ENCODE measurements around the gene SGK2.

SGK2 gene

DNA sequence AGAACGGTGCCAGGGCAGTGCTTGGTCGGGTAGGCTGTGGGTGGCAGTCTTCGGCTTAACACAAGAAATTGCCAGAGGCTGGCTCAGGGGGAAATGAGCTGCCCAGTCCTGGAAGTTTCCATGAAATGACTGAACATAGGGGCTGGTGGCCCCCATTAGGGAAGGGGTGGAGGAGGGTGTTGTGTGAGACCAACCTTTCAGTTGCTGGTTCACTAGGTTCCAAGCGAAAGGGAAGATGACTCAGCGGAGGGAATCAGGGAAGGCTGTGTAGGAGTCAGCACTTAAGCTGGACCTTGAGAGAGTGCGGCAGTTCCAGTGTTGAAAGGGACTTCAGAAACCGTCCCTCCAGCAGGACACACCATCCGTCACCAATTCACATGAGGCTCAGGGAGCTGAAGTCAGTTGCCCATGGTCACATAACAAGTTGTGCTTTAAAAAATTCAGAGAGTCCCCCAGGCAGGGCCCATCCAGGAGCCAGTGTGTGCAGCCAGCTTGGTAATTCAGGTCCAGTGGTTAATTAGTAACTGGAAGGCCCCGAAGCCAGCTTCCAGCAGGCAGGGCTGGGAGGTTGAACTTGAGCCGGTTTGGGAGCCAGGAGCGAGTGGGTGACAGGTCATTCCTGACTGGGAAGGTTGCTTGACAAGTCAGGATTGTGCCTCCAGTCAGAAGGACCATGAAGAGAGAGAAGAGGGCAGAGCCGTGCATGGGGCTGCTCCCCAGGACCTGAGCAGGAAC, at the start of gene SGK2:
Gene SGK2 (plus strand): TSS at position 616 of the 735 bp plus-strand sequence. CDS start 7,469 bp downstream, outside the sequence.
- no peak for DNase-seq (ENCODE audit: low read depth)

DNA sequence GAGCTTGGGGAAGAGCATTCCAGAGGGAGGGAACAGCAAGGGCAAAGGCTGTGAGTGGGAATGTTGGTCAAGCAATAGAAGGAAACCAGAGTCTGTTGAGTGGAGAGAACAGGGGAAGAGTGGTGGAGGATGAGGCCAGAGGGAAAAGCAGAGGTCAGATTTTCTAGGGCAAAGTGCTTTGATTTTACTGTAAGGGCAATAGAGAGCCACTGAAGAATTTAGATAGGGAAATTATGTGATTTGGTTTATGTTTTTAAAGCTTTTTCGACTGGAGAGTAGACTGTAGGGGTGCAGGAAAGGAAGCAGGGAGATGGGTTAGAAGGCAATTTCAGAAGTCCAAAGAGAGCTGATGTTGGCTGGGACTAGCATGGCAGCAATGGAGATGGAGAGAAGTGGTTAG, 46.9 kb upstream of the SGK2 start:
- DNase-seq (ENCODE audit: low read depth): no peak

DNA sequence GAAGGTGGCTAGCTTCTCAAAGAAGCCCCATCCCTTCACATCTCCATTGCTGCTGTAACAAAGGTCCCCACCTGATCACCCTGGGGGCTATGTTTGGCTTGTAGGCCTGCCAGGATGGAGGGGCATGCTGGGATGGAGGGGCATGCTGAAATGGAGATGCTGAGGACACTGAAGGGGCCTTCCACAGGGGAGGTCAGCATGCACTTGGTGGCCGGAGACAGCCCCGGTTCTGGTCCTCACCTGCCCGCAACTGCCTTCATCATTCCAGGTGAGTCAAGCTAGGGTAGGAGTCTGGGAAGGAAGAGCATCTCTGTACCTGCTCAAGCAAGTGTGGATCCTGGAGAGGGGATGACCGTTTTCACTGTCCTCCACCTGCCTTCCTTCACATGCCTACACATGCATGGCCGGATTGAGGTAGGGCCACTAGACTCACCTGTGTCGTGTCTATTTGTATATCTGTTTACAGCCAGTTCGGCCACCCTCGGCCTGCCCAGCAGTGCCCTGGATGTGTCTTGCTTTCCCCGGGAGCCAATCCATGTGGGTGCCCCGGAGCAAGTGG, 45.4 kb upstream of the SGK2 start:
- no peak for DNase-seq (ENCODE audit: low read depth)

DNA sequence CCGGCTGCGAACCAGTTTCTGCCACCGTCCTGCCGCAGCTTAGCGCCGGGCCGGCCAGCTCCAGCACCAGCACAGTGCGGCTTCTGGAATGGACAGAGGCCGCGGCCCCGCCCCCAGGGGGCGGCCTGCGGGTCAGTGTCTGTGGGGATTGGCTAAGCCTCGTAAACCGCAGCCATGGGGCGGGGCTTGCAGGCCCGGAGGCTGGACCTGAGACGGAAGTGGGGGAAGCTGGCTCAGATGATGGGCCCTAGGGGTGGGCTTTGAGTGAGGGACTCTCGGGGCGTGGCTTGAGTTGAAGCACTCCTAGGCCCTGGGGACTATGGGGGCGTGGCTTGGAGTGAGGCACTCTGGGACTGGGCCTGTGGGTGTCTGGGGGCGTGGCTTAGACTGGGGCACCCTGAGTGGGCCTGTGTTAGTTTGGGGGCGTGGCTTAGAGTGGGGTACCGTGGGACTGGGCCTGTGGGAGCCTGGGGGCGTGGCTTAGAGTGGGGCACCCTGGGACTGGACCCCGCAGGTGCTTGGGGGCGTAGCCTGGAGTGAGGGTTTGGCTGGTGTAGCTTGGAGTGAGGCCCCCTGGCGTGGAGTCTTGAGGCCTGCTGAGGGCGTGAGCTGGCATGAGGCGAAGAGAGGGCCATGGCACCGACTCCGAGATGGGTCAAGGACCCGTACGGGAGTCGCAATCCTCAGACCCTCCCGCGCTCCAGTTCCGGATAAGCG, 44.7 kb upstream of the SGK2 start:
- peak; percentile 46 for DNase-seq (ENCODE audit: low read depth)

DNA sequence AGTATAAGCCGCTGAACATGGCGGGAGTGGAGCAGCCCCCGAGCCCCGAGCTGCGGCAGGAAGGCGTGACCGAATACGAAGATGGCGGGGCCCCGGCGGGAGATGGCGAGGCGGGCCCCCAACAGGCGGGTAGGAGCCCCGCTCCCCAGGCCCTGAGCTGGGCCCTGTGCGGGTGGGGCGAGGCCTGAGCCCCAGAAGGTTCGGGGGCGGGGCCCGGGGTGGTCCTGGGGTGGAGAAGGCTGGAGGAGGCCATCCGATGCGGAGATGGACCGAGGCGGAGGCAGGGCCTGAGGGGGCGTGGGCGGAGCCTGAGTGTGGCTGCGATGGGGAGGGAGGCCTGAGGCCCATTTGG, 44.2 kb upstream of the SGK2 start:
- no peak for DNase-seq (ENCODE audit: low read depth)

DNA sequence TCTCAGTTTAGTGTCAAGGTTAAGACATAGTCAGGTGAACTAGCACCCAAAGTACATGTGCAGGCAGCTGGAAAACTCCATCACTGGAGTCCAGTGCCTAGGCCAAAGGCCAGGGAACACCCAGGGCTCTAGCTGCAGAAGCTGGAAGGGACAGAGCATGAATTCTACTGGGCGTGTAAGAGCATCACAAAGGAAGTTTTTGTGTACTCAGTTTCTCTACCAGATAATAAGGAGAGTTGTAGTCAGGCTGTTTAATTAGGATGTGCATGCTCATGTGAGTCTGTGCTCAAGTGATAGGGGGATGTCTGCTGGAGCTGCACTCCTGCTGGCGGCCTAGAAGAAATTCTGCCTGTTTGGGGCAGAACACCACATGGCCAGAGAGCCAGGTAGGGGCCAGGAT, 43.2 kb upstream of the SGK2 start:
- DNase-seq (ENCODE audit: low read depth): no peak

DNA sequence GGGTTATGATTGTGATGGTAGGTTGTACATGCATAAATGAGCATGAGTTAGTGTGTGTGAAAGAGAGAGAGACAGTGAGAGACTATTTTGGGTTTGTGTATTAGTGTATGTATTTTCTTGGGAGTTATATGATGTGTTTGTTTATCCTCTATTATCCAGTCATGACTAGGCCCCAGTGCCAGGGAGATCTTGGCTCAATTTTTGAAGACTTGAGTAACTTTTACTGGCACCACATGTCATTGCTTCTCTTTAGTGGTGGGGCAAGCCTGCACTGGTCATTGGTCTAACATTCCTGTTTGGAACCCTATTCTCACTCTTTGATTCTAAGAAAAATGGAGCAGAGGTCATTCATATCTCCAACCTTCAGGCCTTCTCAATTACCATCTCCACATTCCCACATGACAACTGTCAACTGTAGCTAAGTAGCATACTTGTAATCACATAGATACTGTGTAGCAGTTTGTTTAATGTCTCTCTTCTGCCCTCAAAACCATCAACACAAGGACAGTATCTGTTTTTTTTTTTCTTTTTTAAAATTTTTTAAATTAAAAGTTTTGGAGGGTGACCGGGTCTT, 42.5 kb upstream of the SGK2 start:
- DNase-seq (ENCODE audit: low read depth): no peak

DNA sequence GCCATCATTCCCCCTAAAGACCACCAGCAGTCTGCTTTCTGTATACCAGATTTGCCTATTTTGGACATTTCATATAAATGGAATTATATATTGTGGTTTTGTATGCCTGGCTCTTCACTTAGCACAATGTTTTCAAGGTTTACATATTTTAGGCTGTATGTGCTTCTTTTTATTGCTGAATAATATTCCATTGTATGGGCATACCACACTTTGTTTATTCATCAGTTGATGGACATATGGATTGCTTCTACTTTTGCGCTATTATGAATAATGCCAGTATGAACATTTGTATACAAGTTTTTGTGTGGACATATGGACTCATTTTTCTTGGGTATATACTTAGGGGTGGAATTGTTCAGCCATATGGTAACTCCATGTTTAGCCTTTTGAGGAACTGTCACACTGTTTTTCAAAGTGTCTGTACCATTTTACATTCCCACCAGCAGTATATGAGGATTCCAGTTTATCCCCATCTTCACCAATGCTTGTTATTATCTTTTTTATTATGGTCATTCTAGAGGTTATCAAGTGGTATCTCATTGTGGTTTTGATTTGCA, 38.7 kb upstream of the SGK2 start:
- DNase-seq (ENCODE audit: low read depth): no peak

DNA sequence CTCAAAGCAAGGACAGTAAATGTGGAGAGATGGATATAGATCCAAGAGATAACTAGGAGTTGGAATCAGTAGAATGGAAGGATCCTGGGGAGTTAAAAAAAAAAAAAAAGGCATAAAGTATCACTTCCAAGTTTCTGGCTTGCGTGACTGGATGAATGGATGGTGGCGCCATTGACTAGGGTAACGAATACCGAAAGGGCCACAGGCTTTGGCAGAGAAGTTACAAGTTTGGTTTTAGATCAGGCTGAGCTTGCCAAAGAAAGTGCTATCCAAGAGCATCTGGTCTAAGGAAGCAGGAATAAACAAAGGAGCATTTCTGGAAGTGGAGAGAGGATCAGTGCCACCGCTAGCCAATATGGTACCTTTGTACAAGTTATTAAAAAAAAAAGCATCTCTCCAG, 33.8 kb upstream of the SGK2 start:
- DNase-seq (ENCODE audit: low read depth): no peak

DNA sequence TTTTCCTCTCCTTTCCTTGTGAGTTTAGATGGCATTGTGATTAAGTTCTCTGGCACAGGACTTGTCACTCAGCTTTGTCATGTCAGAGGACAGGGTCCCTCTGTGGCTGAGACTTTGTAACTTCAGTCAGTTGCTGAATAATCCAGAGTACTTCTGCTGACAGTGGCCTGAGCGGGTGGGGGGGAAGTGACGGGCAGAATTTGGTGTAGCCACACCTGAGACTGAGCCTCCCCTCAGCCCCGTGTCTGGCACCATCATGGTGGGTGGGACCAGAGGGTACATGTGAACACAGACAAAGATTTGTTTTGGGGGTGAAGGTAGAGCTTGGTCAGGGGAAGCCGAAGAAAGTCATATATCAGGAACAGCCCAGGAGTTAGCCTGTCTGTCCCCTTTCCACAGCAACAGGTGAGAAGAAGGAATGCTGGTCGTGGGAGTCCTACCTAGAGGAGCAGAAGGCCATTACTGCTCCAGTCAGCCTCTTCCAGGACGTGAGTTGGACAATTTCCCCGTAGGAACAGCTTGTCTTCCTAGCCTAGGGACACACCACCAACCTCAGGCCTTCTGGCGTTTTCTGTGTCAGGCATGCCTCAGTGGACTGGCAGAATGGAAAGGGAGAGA, 30.5 kb upstream of the SGK2 start:
- no peak for DNase-seq (ENCODE audit: low read depth)

DNA sequence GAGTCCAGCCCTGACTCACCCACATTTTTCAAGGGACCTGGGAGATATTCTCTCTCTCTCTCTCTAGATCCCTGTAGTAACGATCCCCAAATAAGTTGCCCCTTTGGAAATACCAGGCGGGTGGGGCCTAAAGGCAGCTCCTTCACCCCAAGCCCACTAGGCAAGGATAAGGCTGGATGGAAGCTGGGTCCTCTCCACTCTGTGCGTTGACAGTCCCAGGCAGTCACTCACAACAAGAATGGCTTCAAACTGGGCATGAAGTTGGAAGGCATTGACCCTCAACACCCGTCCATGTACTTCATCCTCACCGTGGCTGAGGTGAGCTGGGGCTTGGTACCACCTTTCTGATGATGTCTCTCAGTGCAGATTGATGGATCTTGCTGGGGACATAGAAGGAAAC, 29.8 kb upstream of the SGK2 start:
- DNase-seq (ENCODE audit: low read depth): no peak

DNA sequence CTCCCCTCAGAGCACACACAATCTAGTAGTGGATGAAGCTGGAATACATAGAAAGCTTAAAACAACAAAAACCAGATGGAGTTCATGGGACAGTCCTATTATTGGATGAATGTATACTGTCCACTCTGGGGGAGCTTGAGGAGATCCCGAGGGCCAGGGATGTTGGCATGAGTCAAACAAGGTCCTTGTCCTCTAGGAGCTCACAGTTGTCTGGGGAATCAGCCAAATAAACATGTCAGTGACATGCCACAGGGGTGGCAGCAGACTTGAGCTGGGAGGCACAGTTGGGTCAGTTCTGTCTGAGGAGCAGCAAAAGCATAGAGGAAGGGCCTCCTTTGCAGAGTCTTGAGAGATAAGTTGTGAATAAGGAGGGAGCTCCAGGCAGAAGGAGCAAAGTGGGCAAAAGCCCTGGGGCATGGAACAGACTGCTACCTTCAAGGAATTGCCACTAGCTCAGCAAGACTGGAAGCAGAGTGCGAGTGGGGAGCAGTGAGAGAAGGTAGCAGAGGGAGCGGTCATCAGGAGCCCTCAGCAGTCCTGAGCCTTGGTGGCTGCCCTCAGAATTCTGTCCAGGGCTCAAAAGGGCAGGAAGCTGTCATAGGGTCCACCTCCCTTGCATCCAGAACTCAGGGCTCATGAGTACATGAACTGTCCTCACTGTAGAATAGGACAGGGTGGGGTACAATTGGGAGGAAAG, 29.2 kb upstream of the SGK2 start:
- no peak for DNase-seq (ENCODE audit: low read depth)

DNA sequence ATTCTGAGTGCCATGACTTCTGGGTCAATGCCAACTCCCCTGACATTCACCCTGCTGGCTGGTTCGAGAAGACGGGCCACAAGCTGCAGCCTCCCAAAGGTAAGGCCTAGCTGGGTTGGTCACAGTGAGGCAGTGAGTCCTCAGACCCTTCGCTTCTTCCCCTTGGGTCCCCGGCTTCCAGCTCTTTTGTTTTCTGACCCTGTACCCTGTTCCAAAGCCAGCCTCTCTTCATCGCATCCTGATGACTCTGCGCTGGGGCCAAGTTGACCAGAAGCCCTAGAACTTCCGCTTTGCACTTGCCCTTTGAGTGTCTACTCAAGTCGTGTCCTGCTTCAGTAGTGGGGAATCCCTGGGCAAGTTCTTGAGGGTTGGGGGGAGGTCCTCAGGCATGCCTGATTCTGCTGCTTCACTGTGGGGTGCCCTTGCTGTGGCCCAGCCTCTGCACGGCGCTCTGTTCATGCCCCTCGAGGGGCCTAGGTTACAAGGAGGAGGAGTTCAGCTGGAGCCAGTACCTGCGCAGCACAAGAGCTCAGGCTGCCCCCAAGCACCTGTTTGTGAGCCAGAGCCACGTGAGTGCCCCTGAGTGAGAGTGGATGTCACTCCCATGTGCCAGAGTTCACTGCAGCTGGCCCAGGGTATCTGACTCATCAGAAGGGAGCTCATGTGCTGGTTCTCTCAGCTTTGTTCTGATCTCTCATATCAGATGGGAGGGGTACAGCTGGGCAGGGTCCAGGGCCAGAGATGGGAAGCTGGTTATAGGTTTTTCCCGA, 28.3 kb upstream of the SGK2 start:
- DNase-seq (ENCODE audit: low read depth): no peak

DNA sequence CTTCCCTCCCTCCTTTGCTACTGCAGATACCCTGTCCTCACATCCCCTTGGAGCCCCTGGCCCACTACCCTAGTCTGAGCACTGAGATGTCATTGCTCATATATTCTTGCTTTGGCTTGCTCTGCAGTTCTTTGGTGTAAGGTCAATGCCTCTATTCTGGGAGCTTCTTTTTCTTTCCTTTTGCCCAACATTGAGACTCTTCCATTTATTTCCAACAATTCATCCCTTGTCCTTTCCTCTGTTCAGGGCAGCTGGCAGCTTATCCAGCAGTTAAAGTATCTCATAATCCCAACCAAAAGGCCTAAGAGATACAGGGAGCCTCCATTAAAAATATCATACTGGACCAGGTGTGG, 27.8 kb upstream of the SGK2 start:
- DNase-seq (ENCODE audit: low read depth): no peak

DNA sequence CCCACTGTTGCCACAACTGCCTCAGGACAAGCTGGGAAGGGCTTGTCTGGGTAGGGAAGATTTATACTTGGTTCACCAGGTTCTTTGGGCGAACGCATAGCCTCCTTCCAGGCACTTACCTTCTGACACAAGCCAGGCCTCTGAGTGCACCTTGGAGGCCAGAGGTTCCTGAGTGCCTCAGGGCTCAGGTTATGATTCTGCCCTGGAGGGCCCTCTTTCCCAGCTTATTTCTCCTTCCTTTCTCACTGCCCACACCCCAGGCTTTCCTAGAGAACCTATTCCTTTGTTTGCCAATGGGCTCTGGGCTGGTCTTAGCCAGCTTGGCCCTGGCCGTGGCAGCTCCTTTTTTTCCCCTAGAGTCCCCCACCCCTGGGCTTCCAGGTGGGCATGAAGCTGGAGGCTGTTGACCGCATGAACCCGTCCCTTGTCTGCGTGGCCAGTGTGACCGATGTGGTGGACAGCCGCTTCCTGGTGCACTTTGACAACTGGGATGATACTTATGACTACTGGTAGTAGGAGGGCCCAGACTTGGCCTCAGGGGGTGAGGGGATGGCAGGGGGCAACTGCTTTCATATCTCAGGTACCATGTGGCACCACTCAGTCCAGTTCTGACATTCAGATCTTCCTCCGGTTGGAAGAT, 26.3 kb upstream of the SGK2 start:
- no peak for DNase-seq (ENCODE audit: low read depth)

DNA sequence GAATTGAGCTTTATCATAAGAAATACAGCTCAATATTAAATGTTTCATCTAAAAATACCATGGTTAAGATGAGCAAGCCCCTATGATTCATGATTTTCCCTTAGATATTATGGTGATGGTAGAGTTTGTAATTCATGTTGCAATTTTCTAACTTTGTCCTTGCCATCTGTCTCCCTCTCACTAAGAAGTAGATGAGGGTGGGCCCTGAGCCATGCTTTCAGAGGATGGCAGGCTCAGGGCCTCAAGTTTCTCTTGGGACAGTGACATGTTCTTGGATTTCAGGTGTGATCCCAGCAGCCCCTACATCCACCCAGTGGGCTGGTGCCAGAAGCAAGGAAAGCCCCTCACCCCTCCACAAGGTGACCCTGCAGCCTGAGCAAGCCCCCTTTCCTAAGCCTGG, 25.8 kb upstream of the SGK2 start:
- no peak for DNase-seq (ENCODE audit: low read depth)

DNA sequence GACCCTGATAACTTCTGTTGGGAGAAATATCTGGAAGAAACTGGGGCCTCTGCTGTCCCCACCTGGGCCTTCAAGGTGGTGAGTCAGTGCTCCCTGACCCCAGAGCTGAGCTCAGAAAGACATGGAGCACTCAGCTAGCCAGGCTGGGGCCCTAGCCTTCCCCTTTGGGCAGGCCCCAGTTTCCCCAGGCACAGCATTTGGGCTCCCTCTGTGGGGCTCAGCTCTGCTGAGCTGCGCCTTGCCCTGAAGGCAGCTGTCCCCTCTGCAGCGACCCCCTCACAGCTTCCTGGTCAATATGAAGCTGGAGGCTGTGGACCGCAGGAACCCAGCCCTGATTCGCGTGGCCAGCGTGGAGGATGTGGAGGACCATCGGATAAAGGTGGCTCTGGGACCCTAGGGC, 24.8 kb upstream of the SGK2 start:
- no peak for DNase-seq (ENCODE audit: low read depth)

DNA sequence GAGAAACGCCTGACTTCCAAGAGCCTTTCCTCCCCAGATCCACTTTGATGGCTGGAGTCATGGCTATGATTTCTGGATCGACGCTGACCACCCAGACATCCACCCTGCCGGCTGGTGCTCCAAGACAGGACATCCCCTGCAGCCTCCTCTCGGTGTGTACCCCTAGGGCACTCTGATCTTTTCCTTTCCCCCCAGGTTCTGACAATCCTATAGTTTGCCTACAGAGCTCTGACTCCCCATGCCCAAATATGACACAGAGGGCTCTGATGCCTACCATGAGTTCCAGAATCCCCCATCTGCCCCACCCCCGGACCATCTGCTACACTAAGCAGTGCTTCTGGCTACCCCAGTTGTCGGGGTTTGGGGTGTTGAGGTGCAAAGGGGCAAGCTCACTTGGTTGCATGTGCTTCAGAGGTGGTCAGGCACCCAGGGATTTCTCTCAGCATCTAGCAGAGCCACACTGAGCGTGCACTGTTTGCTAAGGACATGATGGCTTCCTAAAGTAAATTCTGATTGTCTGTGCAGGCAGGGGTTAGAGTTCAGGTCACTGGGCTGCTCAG, 24.0 kb upstream of the SGK2 start:
- DNase-seq (ENCODE audit: low read depth): no peak

DNA sequence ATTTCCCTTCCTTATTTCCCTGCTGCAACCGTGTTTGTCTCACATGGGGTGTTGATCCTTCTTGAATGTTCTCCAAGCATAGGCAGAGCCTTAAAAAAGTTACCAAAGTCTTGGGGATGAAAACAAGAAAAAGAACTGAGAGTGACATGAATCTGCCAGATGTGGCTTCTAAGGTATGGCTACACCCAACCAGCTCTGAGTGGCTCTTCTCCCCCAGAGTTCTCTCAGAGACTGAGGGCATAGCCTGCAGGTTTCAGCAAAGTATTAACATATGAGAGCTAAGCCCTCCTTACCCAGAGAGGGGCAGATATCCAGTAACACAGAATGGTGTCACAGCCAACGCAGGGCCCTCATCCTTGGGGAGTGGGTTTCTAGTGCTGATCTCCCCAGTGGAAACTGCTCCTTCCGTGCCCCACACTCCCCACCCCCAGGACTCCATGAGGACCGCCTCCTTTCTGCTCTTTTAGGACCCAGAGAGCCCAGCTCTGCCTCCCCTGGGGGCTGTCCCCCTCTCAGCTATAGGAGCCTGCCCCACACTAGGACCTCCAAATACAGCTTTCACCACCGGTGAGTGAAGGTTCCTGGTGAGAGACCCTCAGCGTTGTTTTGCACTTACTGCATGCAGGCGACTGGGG, 23.3 kb upstream of the SGK2 start:
- DNase-seq (ENCODE audit: low read depth): no peak

Data from stimulated activated CD8-positive, alpha-beta memory T cell treated with anti-CD3 and anti-CD28 coated beads, Interleukin-15, amount 100 ng/mL, for 24 hours (primary cell).